Neural cell (in vitro differentiated cells): Measurements from ENCODE around the gene GID4. TPM values are rescaled to one million over a fixed set of nuclear protein-coding genes. Genes with fewer than 3 reads are reported as not detected.

Source experiments
- H2AFZ ChIP-seq: fragments of 200-600, 300-800 bp; sonication (generic), shearing (Covaris generic); 2 replicates; pipeline ENCODE4 v1.6.0; 2014; ENCODE audit warnings: low read depth, mild to moderate bottlenecking, antibody characterized with exemption, low read length, moderate library complexity
- H3F3A ChIP-seq: fragments of 200-600 bp; shearing (Covaris generic); 2 replicates; pipeline ENCODE4 v1.6.1; 2016; ENCODE audit warnings: mild to moderate bottlenecking, moderate library complexity, mixed read lengths, antibody characterized with exemption, low read length; ENCODE audit not compliant: insufficient read depth, poor library complexity, severe bottlenecking
- H3K27ac ChIP-seq: fragments of 200-600, 300-800 bp; sonication (generic), shearing (Covaris generic); 2 replicates; pipeline ENCODE4 v1.5.1; 2014; ENCODE audit warnings: mild to moderate bottlenecking, low read length, moderate library complexity
- H3K27me3 ChIP-seq: fragments of 300-800, 200-600 bp; sonication (generic), shearing (Covaris generic); 2 replicates; pipeline ENCODE4 v1.6.0; 2014; ENCODE audit warnings: mild to moderate bottlenecking, low read depth, low read length, moderate library complexity; ENCODE audit not compliant: insufficient read depth
- H3K36me3 ChIP-seq: fragments of 300-800, 200-600 bp; sonication (generic), shearing (Covaris generic); 2 replicates; pipeline ENCODE4 v1.5.1; 2014; ENCODE audit warnings: mild to moderate bottlenecking, antibody characterized with exemption, low read length, moderate library complexity; ENCODE audit not compliant: insufficient read depth
- H3K4me2 ChIP-seq: fragments of 300-800, 200-600 bp; sonication (generic), shearing (Covaris generic); 2 replicates; pipeline ENCODE4 v1.6.0; 2014; ENCODE audit warnings: mild to moderate bottlenecking, low read length
- H3K4me3 ChIP-seq: fragments of 300-800, 200-600 bp; sonication (generic), shearing (Covaris generic); 2 replicates; pipeline ENCODE4 v1.5.1; 2014; ENCODE audit warnings: mild to moderate bottlenecking, low read length, moderate library complexity
- H3K79me2 ChIP-seq: fragments of 200-600 bp; shearing (Covaris generic); replicated peaks from 2 replicates; pipeline ENCODE4 v1.6.0; 2014; ENCODE audit warnings: mild to moderate bottlenecking, low read length, moderate library complexity; ENCODE audit not compliant: insufficient read depth
- H3K9ac ChIP-seq: fragments of 300-800, 200-600 bp; sonication (generic), shearing (Covaris generic); 2 replicates; pipeline ENCODE4 v1.6.1; 2016; ENCODE audit warnings: mild to moderate bottlenecking, low read length, mixed read lengths
- H3K9me2 ChIP-seq: fragments of 200-600 bp; shearing (Covaris generic); 2 replicates; pipeline ENCODE4 v1.6.1; 2016; ENCODE audit warnings: mild to moderate bottlenecking, low read length, mixed read lengths; ENCODE audit not compliant: insufficient read depth
- H3K9me3 ChIP-seq: fragments of 200-600, 300-800 bp; sonication (generic), shearing (Covaris generic); 2 replicates; pipeline ENCODE4 v1.6.1; 2016; ENCODE audit warnings: mild to moderate bottlenecking, mixed run types, low read length, moderate library complexity, mixed read lengths
- H4K20me1 ChIP-seq: fragments of 200-600 bp; shearing (Covaris generic); 2 replicates; pipeline ENCODE4 v1.6.1; 2016; ENCODE audit warnings: mild to moderate bottlenecking, mixed run types; ENCODE audit not compliant: insufficient read depth
- EP300 ChIP-seq: fragments of 450-650 bp; conservative IDR thresholded peaks from 2 replicates; pipeline ENCODE4 v1.6.1; 2014; ENCODE audit warnings: antibody characterized with exemption, mild to moderate bottlenecking, moderate library complexity; ENCODE audit not compliant: poor library complexity, severe bottlenecking
- EZH2 ChIP-seq: fragments of 200-600, 300-800 bp; shearing (Covaris generic), sonication (generic); IDR thresholded peaks from 2 replicates; pipeline ENCODE4 v1.6.1; 2014; ENCODE audit warnings: antibody characterized with exemption, low read length, borderline replicate concordance, mild to moderate bottlenecking; ENCODE audit not compliant: insufficient read depth, poor library complexity, severe bottlenecking
- MXI1 ChIP-seq: fragments of 450-650 bp; conservative IDR thresholded peaks from 2 replicates; pipeline ENCODE4 v1.6.1; 2014; ENCODE audit warnings: antibody characterized with exemption, mild to moderate bottlenecking; ENCODE audit not compliant: poor library complexity, severe bottlenecking
- POLR2AphosphoS5 ChIP-seq: IDR thresholded peaks from 2 replicates; pipeline ENCODE4 v1.6.1; 2012
- RAD21 ChIP-seq: fragments of 450-650 bp; conservative IDR thresholded peaks from 2 replicates; pipeline ENCODE4 v1.6.1; 2014; ENCODE audit warnings: antibody characterized with exemption, mild to moderate bottlenecking, moderate library complexity
- SMC3 ChIP-seq: fragments of 450-650 bp; conservative IDR thresholded peaks from 2 replicates; pipeline ENCODE4 v1.6.1; 2014; ENCODE audit warnings: antibody characterized with exemption, mild to moderate bottlenecking, moderate library complexity; ENCODE audit not compliant: poor library complexity
- TAF1 ChIP-seq: IDR thresholded peaks from 2 replicates; pipeline ENCODE4 v1.6.1; 2012; ENCODE audit warnings: low read depth
- polyA plus RNA-seq: library from polyadenylated mRNA; depleted of rRNA; stranded (reverse); fragments of >200 nt; gene quantifications from 2 replicates; pipeline ENCODE4 v1.2.3, GENCODE V29; 2014
- TF ChIP-seq, protein P1 (sequence below): fragments of 450-650 bp; IDR thresholded peaks from 2 replicates; pipeline ENCODE4 v1.5.1; 2014; ENCODE audit warnings: antibody characterized with exemption, mild to moderate bottlenecking, moderate library complexity; ENCODE audit not compliant: poor library complexity, severe bottlenecking
- TF ChIP-seq, protein P2 (sequence below): IDR thresholded peaks from 2 replicates; pipeline ENCODE4 v1.6.1; 2012; ENCODE audit warnings: borderline replicate concordance

GID4 gene
- polyA plus RNA-seq, 1 donor from 2014 or later = 4.9 TPM

GRCh38 chr17:18093616-18094408, 54.6 kb downstream of the GID4 start:
- Histone ChIP-seq H3K4me3 (no peak overlapping the region), H3K27ac (no peak overlapping the region), H4K20me1 (no peaks in the 10 kb centered on the region), H3K9me3 (no peaks in the 10 kb centered on the region), H3K36me3 (no peaks in the 10 kb centered on the region), H3F3A (no peaks in the 10 kb centered on the region), H3K27me3 (no peaks in the 10 kb centered on the region), H3K79me2 (no peaks in the 10 kb centered on the region), H3K9me2 (no peaks in the 10 kb centered on the region), H3K9ac (no peak overlapping the region), H2AFZ (no peak overlapping the region), H3K4me2 (no peak overlapping the region)
- TF ChIP-seq, protein P1, sequence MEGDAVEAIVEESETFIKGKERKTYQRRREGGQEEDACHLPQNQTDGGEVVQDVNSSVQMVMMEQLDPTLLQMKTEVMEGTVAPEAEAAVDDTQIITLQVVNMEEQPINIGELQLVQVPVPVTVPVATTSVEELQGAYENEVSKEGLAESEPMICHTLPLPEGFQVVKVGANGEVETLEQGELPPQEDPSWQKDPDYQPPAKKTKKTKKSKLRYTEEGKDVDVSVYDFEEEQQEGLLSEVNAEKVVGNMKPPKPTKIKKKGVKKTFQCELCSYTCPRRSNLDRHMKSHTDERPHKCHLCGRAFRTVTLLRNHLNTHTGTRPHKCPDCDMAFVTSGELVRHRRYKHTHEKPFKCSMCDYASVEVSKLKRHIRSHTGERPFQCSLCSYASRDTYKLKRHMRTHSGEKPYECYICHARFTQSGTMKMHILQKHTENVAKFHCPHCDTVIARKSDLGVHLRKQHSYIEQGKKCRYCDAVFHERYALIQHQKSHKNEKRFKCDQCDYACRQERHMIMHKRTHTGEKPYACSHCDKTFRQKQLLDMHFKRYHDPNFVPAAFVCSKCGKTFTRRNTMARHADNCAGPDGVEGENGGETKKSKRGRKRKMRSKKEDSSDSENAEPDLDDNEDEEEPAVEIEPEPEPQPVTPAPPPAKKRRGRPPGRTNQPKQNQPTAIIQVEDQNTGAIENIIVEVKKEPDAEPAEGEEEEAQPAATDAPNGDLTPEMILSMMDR = no peak
- TF ChIP-seq EZH2 (no peak), TAF1 (no peak), POLR2AphosphoS5 (no peak), MXI1 (no peak), EP300 (no peak), RAD21 (no peak), SMC3 (no peak)
- TF ChIP-seq, protein P2, sequence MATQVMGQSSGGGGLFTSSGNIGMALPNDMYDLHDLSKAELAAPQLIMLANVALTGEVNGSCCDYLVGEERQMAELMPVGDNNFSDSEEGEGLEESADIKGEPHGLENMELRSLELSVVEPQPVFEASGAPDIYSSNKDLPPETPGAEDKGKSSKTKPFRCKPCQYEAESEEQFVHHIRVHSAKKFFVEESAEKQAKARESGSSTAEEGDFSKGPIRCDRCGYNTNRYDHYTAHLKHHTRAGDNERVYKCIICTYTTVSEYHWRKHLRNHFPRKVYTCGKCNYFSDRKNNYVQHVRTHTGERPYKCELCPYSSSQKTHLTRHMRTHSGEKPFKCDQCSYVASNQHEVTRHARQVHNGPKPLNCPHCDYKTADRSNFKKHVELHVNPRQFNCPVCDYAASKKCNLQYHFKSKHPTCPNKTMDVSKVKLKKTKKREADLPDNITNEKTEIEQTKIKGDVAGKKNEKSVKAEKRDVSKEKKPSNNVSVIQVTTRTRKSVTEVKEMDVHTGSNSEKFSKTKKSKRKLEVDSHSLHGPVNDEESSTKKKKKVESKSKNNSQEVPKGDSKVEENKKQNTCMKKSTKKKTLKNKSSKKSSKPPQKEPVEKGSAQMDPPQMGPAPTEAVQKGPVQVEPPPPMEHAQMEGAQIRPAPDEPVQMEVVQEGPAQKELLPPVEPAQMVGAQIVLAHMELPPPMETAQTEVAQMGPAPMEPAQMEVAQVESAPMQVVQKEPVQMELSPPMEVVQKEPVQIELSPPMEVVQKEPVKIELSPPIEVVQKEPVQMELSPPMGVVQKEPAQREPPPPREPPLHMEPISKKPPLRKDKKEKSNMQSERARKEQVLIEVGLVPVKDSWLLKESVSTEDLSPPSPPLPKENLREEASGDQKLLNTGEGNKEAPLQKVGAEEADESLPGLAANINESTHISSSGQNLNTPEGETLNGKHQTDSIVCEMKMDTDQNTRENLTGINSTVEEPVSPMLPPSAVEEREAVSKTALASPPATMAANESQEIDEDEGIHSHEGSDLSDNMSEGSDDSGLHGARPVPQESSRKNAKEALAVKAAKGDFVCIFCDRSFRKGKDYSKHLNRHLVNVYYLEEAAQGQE = no peak

GRCh38 chr17:18094409-18094807, 55.2 kb downstream of the GID4 start:
- no peak overlapping the region for H3K9ac ChIP-seq
- no peak overlapping the region for H3K4me2 ChIP-seq
- H3K27ac ChIP-seq = no peak overlapping the region
- TF ChIP-seq EZH2 (no peak), MXI1 (no peak), RAD21 (no peak), EP300 (no peak), SMC3 (no peak), POLR2AphosphoS5 (no peak), TAF1 (no peak)
- TF ChIP-seq, protein P2 = no peak
- TF ChIP-seq, protein P1 = no peak
- H2AFZ ChIP-seq = no peak overlapping the region
- H4K20me1 ChIP-seq = no peaks in the 10 kb centered on the region
- H3K79me2 ChIP-seq = no peaks in the 10 kb centered on the region
- H3F3A ChIP-seq = no peaks in the 10 kb centered on the region
- H3K9me2 ChIP-seq = no peaks in the 10 kb centered on the region
- no peaks in the 10 kb centered on the region for H3K36me3 ChIP-seq
- no peak overlapping the region for H3K4me3 ChIP-seq
- H3K9me3 ChIP-seq = no peaks in the 10 kb centered on the region
- no peaks in the 10 kb centered on the region for H3K27me3 ChIP-seq
